RWPE1 (cell line): ENCODE results near the gene AQP2.

Experiments
- CTCF ChIA-PET: fragments of 350-600 bp; sonication (Branson Sonifier 250); formaldehyde crosslinking; extraction: SDS; loops from one replicate; lab custom pipeline; 2021; lab: Yijun Ruan, JAX
- POLR2A ChIA-PET: fragments of 400-600 bp; formaldehyde crosslinking; extraction: SDS; loops from one replicate; lab custom pipeline; 2020; ENCODE audit warnings: antibody characterized with exemption; ENCODE audit not compliant: low non-redundant PET; lab: Yijun Ruan, JAX
- DNase-seq: peaks from one replicate; pipeline ENCODE4 v3.0.0; 2012; ENCODE audit warnings: low spot score
- H3K27ac ChIP-seq: fragments of 450-650 bp; 2 replicates; pipeline ENCODE4 v1.5.1; 2017
- TF ChIP-seq, protein P1 (sequence below): fragments of 450-650 bp; conservative IDR thresholded peaks from 2 replicates; pipeline ENCODE4 v1.5.1; 2017; ENCODE audit warnings: low read depth, mild to moderate bottlenecking

Gene AQP2

DNA sequence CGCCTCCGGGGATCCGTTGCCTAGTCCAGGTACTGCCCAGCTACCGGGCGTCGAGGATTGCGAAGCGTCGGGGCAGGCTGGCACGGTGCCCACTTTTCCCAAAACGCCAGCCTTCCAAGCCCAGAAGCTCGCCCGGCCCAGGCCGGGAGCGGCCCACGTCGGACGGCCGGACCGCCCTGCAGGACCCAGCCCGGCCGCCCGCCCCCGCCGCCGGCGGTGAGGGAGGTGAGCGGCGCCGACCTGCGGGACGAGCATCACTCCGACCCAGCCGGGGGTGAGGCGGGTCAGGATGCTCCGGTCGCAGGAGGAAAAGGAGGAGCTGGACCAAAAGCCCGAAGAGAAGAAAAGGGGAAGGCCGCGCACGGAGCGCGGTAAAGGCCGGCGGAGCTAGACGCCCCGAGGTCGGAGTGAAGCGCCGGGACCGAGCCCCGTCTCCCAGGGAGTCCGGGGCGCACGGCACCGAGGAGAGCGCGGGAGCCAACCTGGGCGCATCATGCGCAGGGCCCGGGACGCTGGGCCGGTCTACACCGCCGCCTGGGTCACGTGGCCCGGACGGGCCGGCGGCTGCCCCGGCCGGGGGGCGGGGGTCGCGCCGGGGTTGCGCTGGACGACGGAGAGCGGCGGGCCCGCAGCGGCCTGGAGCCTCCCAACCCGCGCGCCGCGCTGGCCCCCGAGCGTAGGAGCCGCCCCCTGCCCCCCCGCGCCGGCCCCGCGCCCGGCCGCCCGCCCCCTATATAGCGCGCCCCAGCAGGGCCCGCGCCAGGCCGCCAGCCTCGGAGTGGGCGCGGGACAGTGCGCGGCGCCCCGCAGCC is 10.8 kb downstream of the AQP2 start, which contains the start of gene AQP5:
Gene AQP5 (plus strand): TSS at position 762 of the 812 bp plus-strand sequence. CDS start 146 bp downstream, outside the sequence.
- POLR2A ChIA-PET = no interaction called here
- peak within 1 kb of the TSS; percentile 53 for H3K27ac ChIP-seq
- DNase-seq = no peak
- TF ChIP-seq, protein P1, sequence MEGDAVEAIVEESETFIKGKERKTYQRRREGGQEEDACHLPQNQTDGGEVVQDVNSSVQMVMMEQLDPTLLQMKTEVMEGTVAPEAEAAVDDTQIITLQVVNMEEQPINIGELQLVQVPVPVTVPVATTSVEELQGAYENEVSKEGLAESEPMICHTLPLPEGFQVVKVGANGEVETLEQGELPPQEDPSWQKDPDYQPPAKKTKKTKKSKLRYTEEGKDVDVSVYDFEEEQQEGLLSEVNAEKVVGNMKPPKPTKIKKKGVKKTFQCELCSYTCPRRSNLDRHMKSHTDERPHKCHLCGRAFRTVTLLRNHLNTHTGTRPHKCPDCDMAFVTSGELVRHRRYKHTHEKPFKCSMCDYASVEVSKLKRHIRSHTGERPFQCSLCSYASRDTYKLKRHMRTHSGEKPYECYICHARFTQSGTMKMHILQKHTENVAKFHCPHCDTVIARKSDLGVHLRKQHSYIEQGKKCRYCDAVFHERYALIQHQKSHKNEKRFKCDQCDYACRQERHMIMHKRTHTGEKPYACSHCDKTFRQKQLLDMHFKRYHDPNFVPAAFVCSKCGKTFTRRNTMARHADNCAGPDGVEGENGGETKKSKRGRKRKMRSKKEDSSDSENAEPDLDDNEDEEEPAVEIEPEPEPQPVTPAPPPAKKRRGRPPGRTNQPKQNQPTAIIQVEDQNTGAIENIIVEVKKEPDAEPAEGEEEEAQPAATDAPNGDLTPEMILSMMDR = no peak
- CTCF ChIA-PET = interaction anchor here (0.7 kb wide), 1 partner anchor 95 kb away, joined by 3 read pairs; no protein-coding TSS in a partner anchor

DNA sequence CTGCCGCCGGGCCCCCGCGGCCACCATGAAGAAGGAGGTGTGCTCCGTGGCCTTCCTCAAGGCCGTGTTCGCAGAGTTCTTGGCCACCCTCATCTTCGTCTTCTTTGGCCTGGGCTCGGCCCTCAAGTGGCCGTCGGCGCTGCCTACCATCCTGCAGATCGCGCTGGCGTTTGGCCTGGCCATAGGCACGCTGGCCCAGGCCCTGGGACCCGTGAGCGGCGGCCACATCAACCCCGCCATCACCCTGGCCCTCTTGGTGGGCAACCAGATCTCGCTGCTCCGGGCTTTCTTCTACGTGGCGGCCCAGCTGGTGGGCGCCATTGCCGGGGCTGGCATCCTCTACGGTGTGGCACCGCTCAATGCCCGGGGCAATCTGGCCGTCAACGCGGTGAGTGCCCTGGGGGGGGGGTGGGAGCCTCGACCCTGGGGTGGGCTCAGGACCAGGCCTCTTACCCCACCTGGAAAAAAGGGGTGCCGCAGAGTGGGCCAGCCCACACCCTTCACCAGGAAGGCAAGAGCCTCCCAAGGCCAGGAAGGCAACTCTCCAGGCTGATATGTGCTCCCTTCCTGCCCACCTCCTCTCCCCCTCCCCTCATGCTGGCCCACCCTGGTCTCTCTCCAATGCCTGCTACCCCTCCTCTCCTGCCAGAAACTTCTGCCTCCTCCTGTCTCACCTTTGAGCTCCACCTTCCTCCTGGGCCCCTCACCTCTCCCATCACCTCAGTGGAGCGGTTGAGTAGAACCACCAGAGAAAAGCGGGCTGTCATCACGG is 11.6 kb downstream of the AQP2 start:
- ChIA-PET CTCF (interaction anchor here (0.6 to 1.1 kb wide), 2 partner anchors 108 to 139 kb away, joined by 4 to 6 read pairs; no protein-coding TSS in a partner anchor), POLR2A (no interaction called here)
- no peak for DNase-seq
- TF ChIP-seq, protein P1 = no peak
- peak overlapping the region; percentile 53 for H3K27ac ChIP-seq

DNA sequence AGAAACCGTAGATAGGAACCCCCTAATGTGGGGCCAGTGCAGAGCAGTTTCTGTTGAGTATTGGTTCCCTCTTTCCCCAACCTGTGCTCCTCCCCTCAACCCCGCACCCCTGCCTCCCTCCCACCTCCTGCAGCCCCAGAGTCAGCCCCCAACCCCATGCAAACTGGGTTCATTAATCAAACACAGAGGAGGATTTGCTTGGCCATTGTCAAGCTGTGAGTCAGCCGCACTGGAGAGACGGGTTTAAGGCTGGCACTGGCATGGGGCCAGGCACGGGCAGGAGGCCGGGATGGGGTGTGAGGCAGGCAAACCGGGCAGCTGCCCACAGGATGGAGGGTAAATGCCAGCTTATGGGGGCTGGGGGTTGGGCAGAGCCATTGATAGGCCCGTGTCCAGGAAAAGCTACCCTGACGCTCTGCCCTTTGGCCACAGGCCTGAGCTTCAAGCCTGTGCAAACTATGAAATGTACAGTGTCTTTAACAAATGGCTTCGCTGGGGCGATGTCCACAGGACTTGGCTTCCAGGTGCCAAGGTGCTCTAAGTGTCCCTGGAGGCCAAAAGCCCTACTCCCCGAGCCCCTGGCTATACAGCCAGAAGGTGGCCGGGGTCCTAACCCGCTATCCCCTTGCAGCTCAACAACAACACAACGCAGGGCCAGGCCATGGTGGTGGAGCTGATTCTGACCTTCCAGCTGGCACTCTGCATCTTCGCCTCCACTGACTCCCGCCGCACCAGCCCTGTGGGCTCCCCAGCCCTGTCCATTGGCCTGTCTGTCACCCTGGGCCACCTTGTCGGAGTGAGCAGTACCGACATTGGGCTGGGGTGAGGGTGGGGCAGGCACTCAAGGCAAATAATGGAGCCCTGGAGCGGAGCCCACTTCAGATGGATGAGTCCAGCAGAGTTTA is 12.6 kb downstream of the AQP2 start:
- peak; percentile 92 for DNase-seq
- peak overlapping the region; percentile 53 for H3K27ac ChIP-seq
- TF ChIP-seq, protein P1 = no peak
- ChIA-PET CTCF (interaction anchor here (0.6 to 1.2 kb wide), 5 partner anchors 17 to 140 kb away, joined by 3 to 6 read pairs (median 5); partner anchors contain the start of gene SMARCD1), POLR2A (interaction anchor here (0.6 kb wide), 1 partner anchor 12 kb away, joined by 3 read pairs; no protein-coding TSS in a partner anchor)

- no peak for DNase-seq
- POLR2A ChIA-PET = interaction anchor here (0.6 kb wide), 1 partner anchor 79 kb away, joined by 3 read pairs; no protein-coding TSS in a partner anchor
- TF ChIP-seq, protein P1 = no peak
- H3K27ac ChIP-seq = peak overlapping the region; percentile 53
- CTCF ChIA-PET = interaction anchor here (0.9 to 1.3 kb wide), 4 partner anchors 18 to 121 kb away, joined by 3 to 5 read pairs (median 4); partner anchors contain the start of gene SMARCD1
These were observed 13.7 kb downstream of the AQP2 start for GRCh38 chr12:49963976-49964815.

GRCh38 chr12:49964849-49965624 is 14.5 kb downstream of the AQP2 start:
- TF ChIP-seq, protein P1 = no peak
- no peak overlapping the region for H3K27ac ChIP-seq
- ChIA-PET CTCF (interaction anchor here (0.6 to 2.6 kb wide), 6 partner anchors 19 to 568 kb away, joined by 3 to 10 read pairs (median 5); no protein-coding TSS in a partner anchor), POLR2A (no interaction called here)
- no peak for DNase-seq
